ENCODE results near the gene SCFD2.

DNA sequence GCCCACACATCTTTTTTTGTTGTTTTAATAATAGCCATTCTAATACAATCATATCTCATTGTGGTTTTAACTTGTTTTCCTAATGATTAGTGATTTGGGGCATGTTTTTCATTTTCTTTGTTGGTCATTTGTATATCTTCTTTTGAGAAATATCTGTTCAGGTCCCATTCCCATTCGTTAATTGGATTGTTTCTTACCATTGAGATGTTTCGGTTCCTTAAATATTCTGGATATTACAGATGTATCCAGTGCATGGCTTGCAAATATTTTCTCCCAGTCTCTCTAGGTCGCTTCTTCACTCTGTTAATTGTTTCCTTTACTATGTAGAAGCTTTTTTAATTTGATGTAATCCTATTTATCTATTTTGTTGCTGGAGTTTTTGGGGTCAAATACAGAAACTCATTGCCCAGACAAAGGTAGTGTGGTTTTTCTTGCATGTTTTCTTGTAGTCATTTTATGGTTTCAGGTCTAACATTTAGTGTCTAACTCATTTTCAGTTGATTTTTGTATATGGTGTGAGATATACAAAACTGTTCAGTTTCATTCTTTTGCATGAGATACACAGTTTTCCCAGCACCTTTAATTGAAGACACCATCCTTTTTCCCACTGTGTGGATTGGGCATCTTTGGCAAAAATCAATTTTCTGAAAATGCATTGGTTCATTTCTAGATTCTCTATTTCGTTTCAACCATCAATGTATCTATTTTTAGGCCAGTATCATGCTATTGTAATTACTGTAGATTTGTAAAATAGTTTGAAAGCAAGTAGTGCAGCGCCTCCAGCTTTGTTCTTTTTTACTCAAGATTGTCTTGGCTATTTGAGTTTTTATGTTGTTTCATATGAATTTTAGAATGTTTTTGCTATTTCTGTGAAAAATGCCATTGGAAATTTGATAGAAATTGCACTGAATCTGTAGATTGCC is 195.9 kb downstream of the SCFD2 start:
- TF ChIP-seq, protein P1, sequence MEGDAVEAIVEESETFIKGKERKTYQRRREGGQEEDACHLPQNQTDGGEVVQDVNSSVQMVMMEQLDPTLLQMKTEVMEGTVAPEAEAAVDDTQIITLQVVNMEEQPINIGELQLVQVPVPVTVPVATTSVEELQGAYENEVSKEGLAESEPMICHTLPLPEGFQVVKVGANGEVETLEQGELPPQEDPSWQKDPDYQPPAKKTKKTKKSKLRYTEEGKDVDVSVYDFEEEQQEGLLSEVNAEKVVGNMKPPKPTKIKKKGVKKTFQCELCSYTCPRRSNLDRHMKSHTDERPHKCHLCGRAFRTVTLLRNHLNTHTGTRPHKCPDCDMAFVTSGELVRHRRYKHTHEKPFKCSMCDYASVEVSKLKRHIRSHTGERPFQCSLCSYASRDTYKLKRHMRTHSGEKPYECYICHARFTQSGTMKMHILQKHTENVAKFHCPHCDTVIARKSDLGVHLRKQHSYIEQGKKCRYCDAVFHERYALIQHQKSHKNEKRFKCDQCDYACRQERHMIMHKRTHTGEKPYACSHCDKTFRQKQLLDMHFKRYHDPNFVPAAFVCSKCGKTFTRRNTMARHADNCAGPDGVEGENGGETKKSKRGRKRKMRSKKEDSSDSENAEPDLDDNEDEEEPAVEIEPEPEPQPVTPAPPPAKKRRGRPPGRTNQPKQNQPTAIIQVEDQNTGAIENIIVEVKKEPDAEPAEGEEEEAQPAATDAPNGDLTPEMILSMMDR (conservative IDR thresholded peaks at IDR 0.05; ENCODE audit: low read depth, low read length): no peak
- TF ChIP-seq EZH2 (IDR thresholded peaks at IDR 0.05; ENCODE audit: borderline replicate concordance, low read depth, low read length, poor library complexity, severe bottlenecking): no peak

All from A673 (cell line).